HG03439 (cell line): Measurements from ENCODE around the gene ANKS3.

Source experiments
- ATAC-seq: cut with Tn5 transposase; IDR thresholded peaks from one replicate; pipeline ENCODE4 v1.9.1; 2021; ENCODE audit warnings: mild to moderate bottlenecking, moderate library complexity; ENCODE audit not compliant: unreplicated experiment

The ANKS3 gene

GRCh38 chr16:4733211-4733742 is 794 bp downstream of the ANKS3 start:
- ATAC-seq = no peak

GRCh38 chr16:4729876-4730275 is 4.2 kb downstream of the ANKS3 start:
- no peak for ATAC-seq

DNA sequence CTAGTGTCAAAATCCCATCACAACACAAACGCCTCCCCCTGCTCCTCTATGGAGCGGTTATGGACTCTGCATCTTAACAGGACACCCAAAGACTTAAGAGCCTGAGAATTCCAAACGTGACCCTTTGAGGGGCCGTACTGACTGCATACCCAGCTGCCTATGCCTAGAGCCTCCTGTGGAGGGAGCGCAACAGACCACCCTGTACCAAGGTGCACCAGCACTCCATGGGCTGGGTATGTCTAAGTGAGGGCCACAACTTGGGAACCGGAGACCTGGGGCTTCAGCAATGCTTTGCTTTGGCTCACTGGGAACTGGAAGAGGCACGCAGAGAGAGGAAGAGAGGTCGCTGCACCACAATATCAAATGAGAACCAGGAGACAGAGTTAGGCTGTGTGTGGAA is 5.4 kb downstream of the ANKS3 start:
- no peak for ATAC-seq

- ATAC-seq = no peak
Observed at GRCh38 chr16:4726616-4727015, 7.5 kb downstream of the ANKS3 start.

GRCh38 chr16:4724661-4725270 is 9.3 kb downstream of the ANKS3 start:
- ATAC-seq = no peak

DNA sequence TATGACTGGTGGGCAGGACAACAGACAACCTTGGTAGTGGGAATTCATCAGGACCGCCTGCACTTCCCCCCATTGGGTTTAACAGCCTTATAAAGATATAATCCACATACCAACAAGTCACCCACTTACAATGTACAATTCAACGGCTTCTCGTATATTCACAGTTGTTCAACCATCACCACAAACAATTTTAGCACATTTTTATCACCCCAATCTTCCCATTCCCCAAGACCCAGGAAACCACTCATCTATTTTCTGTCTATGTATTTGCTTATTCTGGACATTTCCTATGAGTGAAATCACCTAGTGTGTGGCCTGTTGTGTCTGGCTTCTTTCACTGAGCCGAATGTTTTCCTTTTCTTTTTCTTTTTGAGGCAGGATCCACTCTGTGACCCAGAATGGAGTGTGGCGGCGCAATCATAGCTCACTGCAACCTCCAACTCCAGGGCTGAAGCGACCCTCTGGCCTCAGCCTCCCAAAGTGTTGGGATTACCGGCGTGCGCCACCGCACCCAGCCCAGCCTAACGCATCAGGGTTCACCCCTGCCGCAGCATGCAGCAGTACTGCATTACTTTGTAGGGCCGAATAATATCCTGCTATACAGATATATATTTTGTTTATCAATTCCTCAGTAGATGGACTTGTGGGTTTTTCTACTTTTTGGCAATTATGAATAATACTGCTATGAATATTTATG is 10.9 kb downstream of the ANKS3 start:
- ATAC-seq = no peak

DNA sequence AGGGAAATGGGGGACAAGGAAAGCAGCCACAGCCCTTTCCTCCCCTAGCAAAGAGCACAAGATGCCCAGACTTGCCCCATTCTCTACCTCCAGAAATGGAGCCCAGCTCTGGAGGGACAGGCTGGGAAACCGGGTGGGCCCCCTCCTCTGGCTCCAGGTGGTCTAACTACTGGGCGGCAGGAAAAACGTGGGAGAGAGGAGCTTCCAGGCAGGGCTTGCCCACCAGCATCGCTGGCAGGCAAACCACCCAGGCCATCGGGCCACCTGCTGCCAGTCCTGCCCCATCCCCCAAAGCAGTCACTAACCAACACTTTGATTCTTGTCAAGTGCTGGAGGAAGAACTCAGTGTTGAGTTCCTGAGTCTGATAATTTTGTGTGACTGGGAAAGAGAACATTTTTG is 15.6 kb downstream of the ANKS3 start:
- no peak for ATAC-seq

GRCh38 chr16:4714996-4715395 is 19.1 kb downstream of the ANKS3 start:
- ATAC-seq = no peak

- ATAC-seq = no peak
Observed at GRCh38 chr16:4713663-4714501, 20.2 kb downstream of the ANKS3 start.

DNA sequence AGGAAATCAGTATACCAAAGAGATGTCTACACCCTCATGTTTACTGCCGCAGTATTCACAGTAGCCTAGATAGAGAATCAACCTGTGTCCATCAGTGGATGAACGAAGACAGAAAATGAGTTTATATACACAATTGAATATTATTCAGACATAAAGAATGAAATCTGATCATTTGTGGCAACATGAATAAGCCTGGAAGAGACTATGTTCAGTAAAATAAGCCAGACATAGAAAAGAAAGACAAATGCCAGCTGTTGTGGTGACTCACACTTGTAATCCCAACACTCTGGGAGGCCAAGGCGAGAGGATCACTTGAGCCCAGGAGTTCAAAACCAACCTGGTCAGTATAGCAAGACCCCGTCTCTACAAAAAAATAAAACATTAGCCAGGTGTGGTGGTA is 24.6 kb downstream of the ANKS3 start:
- ATAC-seq = no peak

DNA sequence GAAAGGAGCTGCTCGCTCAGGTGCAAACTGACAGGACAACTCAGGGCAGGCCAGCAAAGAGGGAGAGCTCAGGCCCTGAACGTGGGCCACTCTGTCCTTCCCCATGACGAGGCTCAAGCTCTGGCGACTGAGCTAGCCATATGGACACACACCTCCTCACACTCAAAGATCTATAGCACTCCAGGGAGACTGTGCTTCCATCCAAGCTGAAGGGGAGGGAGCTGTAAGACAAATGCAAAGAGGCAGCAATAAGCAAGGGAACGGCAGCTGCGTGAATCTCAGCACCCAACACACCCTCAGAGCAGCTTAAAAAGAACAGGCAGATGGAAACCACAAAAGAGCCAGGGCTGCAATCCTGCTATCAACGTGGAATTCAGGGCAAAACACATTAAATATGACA is 27.2 kb downstream of the ANKS3 start:
- ATAC-seq = no peak

DNA sequence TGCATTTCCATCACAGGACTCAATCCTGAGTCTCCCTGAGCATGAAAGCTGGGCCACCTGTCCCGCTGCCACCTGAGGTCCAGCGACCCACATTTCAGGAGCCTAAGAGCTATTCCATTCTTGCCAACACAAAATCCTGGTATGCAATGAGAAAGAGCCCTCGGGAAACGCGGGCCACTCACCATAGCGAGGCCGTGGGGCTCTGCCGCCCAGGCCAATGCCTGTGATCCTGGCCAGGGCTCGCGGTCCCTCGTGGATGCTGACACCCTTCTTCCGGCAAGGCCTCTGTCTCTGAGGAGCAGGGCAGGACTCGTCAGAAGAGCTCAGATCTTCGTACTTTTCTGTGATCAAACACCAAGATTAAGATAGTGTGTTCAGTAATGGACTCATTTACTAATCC is 29.2 kb downstream of the ANKS3 start:
- ATAC-seq = no peak

GRCh38 chr16:4704491-4704890 is 29.6 kb downstream of the ANKS3 start:
- ATAC-seq = no peak

- ATAC-seq = no peak
Observed at GRCh38 chr16:4703906-4704305, 30.2 kb downstream of the ANKS3 start.

DNA sequence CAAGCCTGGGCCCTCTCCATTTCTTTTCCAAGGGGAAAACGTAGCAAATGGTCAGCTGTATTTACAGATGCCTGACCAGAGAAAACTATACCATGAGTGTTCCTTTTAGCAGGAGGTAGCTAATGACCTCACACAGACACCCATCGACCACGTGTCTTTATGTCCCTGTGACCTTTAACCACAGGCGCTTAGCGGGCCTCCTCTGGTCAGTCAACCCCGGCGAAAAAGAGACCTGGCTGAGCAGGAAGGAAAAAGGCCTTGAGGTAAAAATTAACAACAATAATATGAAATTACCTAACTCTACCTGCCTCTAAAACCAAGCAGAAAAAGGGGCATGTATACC is 31.6 kb downstream of the ANKS3 start:
- no peak for ATAC-seq

- ATAC-seq = no peak
Observed at GRCh38 chr16:4701791-4702465, 32.1 kb downstream of the ANKS3 start.

GRCh38 chr16:4700997-4701743 is 32.9 kb downstream of the ANKS3 start:
- no peak for ATAC-seq

- no peak for ATAC-seq
Observed at GRCh38 chr16:4700380-4700996, 33.6 kb downstream of the ANKS3 start.

DNA sequence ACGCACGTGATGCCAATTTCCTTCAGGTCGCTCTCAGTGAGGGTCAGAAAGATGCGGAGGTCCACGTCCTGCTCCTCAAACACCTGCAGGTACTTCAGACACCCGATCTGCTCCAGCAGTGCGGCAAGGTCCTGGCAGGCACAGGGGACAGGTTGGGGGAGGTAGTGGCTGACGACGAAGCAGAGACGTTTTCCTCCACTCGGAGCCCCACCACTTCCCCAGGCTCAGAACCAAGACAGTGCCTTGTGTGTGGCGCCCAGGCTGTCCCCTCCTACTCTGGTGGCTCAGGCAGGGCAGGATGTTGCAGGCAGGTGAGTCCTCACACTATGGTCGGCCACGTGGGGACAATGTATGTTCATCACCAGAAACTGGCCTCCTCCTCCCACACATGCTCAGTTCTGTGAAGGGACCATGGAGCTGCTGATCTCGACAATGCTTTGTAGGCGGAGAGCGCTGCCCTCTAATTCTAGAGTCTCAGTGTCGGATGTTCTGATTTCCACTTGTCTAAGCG is 35.0 kb downstream of the ANKS3 start:
- ATAC-seq = no peak
